Measurements from ENCODE around the gene SDC3. TPM values are rescaled to one million over a fixed set of nuclear protein-coding genes. Genes with fewer than 3 reads are reported as not detected.

The SDC3 gene
- total RNA-seq, 1 experiment from 2014 or later: 10.0 TPM

DNA sequence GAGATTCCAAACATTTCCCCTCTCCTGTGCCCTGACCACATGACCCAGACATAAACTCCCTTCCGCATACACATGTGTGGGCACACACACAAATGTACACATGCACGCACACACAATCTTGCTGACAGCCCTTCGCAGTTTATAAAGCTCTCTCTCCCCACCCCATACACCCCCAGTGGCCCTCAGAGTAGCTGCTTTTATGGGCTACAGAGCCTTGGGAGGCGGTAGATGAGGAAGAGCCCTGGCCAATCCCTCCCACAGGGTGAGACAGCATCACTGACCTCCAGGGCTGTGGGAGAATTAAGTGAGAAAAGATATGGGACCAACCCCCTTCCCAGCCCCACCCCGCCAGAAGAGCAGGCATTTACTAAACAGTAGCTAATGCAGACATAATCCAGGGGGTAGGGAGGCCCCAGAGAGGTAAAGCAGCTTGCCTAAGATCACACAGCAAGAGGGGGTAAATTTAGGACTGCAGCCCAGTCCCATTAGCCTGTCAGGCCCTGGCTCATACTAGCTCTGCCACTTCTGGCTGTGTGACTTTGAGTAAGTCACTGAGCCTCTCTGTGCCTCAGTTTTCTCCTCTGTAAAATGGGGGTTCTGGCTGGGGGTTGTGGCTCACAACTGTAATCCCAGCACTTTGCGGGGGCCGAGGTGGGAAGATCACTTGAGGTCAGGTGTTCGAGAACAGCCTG is 5.1 kb downstream of the SDC3 start:
- intact Hi-C loops (cut with micrococcal nuclease): no loop called here
- H3F3A ChIP-seq (ENCODE audit: low read length, unreplicated experiment): no peaks in the 10 kb centered on the region
- no peak overlapping the region for H3K4me3 ChIP-seq (ENCODE audit: low read length)
- no peak overlapping the region for H3K27ac ChIP-seq (ENCODE audit: low read length)
- H3K4me1 ChIP-seq (ENCODE audit: insufficient read depth, low read length): peaks cover 11% of the 10 kb centered on the region
- H3K79me2 ChIP-seq (ENCODE audit: low read length): peaks cover 4% of the 10 kb centered on the region; the same call in 1 of the 2 replicates
- POLR2A ChIA-PET (ENCODE audit: unreplicated experiment): no interaction called here
- H3K9me2 ChIP-seq (replicated peaks; ENCODE audit: low read length): no peaks in the 10 kb centered on the region
- H3K9me3 ChIP-seq (ENCODE audit: low read length): no peaks in the 10 kb centered on the region
- no peak overlapping the region for H3K9ac ChIP-seq (ENCODE audit: low read length)
- H4K20me1 ChIP-seq (ENCODE audit: low read length): no peaks in the 10 kb centered on the region
- TF ChIP-seq EZH2 (IDR thresholded peaks at IDR 0.05; ENCODE audit: low read length, unreplicated experiment) (no peak), EZH2phosphoT487 (IDR thresholded peaks at IDR 0.05; ENCODE audit: borderline replicate concordance, low read length) (no peak)
- TF ChIP-seq, protein P1, sequence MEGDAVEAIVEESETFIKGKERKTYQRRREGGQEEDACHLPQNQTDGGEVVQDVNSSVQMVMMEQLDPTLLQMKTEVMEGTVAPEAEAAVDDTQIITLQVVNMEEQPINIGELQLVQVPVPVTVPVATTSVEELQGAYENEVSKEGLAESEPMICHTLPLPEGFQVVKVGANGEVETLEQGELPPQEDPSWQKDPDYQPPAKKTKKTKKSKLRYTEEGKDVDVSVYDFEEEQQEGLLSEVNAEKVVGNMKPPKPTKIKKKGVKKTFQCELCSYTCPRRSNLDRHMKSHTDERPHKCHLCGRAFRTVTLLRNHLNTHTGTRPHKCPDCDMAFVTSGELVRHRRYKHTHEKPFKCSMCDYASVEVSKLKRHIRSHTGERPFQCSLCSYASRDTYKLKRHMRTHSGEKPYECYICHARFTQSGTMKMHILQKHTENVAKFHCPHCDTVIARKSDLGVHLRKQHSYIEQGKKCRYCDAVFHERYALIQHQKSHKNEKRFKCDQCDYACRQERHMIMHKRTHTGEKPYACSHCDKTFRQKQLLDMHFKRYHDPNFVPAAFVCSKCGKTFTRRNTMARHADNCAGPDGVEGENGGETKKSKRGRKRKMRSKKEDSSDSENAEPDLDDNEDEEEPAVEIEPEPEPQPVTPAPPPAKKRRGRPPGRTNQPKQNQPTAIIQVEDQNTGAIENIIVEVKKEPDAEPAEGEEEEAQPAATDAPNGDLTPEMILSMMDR (conservative IDR thresholded peaks at IDR 0.05; ENCODE audit: low read depth, low read length): no peak
- no peaks in the 10 kb centered on the region for H3K36me3 ChIP-seq (ENCODE audit: low read depth, low read length)
- no peaks in the 10 kb centered on the region for H3K27me3 ChIP-seq (ENCODE audit: low read length)
- no peak overlapping the region for H3K4me2 ChIP-seq (ENCODE audit: low read length)
- no peak overlapping the region for H2AFZ ChIP-seq (ENCODE audit: low read length)
- ATAC-seq (no peak), DNase-seq (no peak)
- CTCF ChIA-PET: no interaction called here
- no TSS peak for BruUV-seq (replicated peaks)

GRCh38 chr1:30902593-30903290 is 5.8 kb downstream of the SDC3 start:
- H3K9me2 ChIP-seq (replicated peaks; ENCODE audit: low read length): no peaks in the 10 kb centered on the region
- no peaks in the 10 kb centered on the region for H3F3A ChIP-seq (ENCODE audit: low read length, unreplicated experiment)
- H3K4me2 ChIP-seq (ENCODE audit: low read length): no peak overlapping the region
- no peaks in the 10 kb centered on the region for H3K9me3 ChIP-seq (ENCODE audit: low read length)
- ChIA-PET CTCF (no interaction called here), POLR2A (ENCODE audit: unreplicated experiment) (no interaction called here)
- H3K79me2 ChIP-seq (ENCODE audit: low read length): peaks cover 3% of the 10 kb centered on the region; the same call in 1 of the 2 replicates
- BruUV-seq (replicated peaks): no TSS peak
- TF ChIP-seq, protein P1 (conservative IDR thresholded peaks at IDR 0.05; ENCODE audit: low read depth, low read length): no peak
- TF ChIP-seq EZH2phosphoT487 (IDR thresholded peaks at IDR 0.05; ENCODE audit: borderline replicate concordance, low read length) (no peak), EZH2 (IDR thresholded peaks at IDR 0.05; ENCODE audit: low read length, unreplicated experiment) (no peak)
- no peaks in the 10 kb centered on the region for H3K27me3 ChIP-seq (ENCODE audit: low read length)
- H3K9ac ChIP-seq (ENCODE audit: low read length): no peak overlapping the region
- H3K27ac ChIP-seq (ENCODE audit: low read length): no peak overlapping the region
- intact Hi-C loops (cut with micrococcal nuclease): no loop called here
- ATAC-seq (no peak), DNase-seq (no peak)
- no peaks in the 10 kb centered on the region for H4K20me1 ChIP-seq (ENCODE audit: low read length)
- H3K36me3 ChIP-seq (ENCODE audit: low read depth, low read length): no peaks in the 10 kb centered on the region
- no peak overlapping the region for H2AFZ ChIP-seq (ENCODE audit: low read length)
- H3K4me3 ChIP-seq (ENCODE audit: low read length): no peak overlapping the region
- H3K4me1 ChIP-seq (ENCODE audit: insufficient read depth, low read length): peaks cover 9% of the 10 kb centered on the region
